Mammary epithelial cell (primary cell): ENCODE data around the gene PITRM1.

Experiments
- EZH2 ChIP-seq: IDR thresholded peaks from 2 replicates; pipeline ENCODE4 v1.6.1; 2012; ENCODE audit warnings: low read length, inconsistent platforms, borderline replicate concordance
- TF ChIP-seq, protein P1 (sequence below), 2 donors: IDR thresholded peaks in 1 of 2; conservative IDR thresholded peaks in 1 of 2; 2 replicates each; pipeline ENCODE4 v1.5.1; 2011 to 2012; ENCODE audit warnings: inconsistent platforms in 2 of 2, low read length in 2 of 2, mild to moderate bottlenecking in 2 of 2, control low read depth in 1 of 2, low read depth in 1 of 2; ENCODE audit not compliant: insufficient read depth in 1 of 2; ENCODE audit errors: extremely low read depth in 1 of 2

DNA sequence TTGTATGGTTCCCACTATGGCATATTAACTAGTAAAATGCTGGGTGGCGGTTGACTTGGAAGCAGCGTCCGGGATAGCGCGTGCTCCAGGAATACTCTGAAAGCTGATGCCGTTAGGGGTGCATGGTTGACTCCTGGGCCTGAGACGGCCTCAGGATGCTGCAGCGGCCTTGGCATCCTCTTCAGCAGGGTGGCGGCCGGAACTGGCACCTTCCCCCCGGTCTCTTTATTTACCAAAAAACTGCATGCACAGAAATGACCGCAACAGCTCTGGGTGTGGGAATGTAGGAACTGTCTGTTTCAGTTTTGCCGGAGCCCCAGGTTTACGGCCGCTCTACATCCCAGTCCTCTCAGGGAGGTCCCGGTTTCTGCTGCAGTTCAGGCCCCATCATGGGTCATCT, 76.4 kb downstream of the PITRM1 start:
- TF ChIP-seq, protein P1, sequence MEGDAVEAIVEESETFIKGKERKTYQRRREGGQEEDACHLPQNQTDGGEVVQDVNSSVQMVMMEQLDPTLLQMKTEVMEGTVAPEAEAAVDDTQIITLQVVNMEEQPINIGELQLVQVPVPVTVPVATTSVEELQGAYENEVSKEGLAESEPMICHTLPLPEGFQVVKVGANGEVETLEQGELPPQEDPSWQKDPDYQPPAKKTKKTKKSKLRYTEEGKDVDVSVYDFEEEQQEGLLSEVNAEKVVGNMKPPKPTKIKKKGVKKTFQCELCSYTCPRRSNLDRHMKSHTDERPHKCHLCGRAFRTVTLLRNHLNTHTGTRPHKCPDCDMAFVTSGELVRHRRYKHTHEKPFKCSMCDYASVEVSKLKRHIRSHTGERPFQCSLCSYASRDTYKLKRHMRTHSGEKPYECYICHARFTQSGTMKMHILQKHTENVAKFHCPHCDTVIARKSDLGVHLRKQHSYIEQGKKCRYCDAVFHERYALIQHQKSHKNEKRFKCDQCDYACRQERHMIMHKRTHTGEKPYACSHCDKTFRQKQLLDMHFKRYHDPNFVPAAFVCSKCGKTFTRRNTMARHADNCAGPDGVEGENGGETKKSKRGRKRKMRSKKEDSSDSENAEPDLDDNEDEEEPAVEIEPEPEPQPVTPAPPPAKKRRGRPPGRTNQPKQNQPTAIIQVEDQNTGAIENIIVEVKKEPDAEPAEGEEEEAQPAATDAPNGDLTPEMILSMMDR (conservative IDR thresholded peaks at IDR 0.05 in 1 of 2, IDR thresholded peaks at IDR 0.05 in 1 of 2; ENCODE audit: extremely low read depth in 1 of 2, insufficient read depth in 1 of 2, low read depth in 1 of 2, low read length in 2 of 2): no peak
- no peak for TF ChIP-seq EZH2
